ENCODE data around the gene MYRF. TPM values are rescaled to one million over a fixed set of nuclear protein-coding genes. Genes with fewer than 3 reads are reported as not detected.

Gene MYRF
- total and polyA plus RNA-seq, 2 of the 4 experiments (the other 2 are of a cell fraction), result 1.6 to 10.7 TPM

DNA sequence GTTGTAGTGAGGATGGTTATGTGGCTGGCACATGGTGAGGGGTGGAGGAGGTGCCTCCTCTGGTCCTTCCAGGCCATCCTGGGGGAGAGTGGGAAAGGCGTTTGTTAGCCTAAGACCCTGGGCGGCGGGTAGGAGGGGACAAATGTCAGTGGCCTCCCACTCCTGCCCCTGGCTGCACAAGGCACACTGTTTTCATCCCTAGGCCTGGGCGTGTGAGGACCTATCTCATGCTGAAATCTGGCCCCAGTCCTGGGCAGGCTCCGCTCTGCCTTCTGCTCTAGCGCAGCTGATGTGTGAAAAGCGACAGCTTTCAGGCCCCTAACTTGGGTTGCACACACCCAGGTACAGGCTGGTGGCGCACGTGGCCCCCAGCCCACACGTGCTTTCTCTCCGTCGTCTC is 40.1 kb upstream of the MYRF start:
- TF ChIP-seq, protein P1, sequence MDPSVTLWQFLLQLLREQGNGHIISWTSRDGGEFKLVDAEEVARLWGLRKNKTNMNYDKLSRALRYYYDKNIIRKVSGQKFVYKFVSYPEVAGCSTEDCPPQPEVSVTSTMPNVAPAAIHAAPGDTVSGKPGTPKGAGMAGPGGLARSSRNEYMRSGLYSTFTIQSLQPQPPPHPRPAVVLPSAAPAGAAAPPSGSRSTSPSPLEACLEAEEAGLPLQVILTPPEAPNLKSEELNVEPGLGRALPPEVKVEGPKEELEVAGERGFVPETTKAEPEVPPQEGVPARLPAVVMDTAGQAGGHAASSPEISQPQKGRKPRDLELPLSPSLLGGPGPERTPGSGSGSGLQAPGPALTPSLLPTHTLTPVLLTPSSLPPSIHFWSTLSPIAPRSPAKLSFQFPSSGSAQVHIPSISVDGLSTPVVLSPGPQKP (IDR thresholded peaks at IDR 0.05; ENCODE audit: borderline replicate concordance, low read depth, low read length), result no peak
- TF ChIP-seq, protein P2, sequence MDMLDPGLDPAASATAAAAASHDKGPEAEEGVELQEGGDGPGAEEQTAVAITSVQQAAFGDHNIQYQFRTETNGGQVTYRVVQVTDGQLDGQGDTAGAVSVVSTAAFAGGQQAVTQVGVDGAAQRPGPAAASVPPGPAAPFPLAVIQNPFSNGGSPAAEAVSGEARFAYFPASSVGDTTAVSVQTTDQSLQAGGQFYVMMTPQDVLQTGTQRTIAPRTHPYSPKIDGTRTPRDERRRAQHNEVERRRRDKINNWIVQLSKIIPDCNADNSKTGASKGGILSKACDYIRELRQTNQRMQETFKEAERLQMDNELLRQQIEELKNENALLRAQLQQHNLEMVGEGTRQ (IDR thresholded peaks at IDR 0.05; ENCODE audit: low read depth, low read length), result no peak
- TF ChIP-seq CEBPB (IDR thresholded peaks at IDR 0.05; ENCODE audit: low read depth, low read length) (no peak), FOS (IDR thresholded peaks at IDR 0.05; ENCODE audit: low read depth, low read length) (no peak), POLR2A (IDR thresholded peaks at IDR 0.05; ENCODE audit: low read depth, low read length) (no peak), SMC3 (IDR thresholded peaks at IDR 0.05; ENCODE audit: low read depth, low read length) (no peak), RAD21 (IDR thresholded peaks at IDR 0.05; ENCODE audit: low read length) (no peak), CHD1 (IDR thresholded peaks at IDR 0.05; ENCODE audit: low read depth, low read length) (no peak), NFE2L2 (IDR thresholded peaks at IDR 0.05; ENCODE audit: low read depth, low read length) (no peak), MXI1 (IDR thresholded peaks at IDR 0.05; ENCODE audit: borderline replicate concordance, low read depth, low read length) (no peak), RCOR1 (IDR thresholded peaks at IDR 0.05; ENCODE audit: insufficient replicate concordance, low read length) (no peak), BHLHE40 (IDR thresholded peaks at IDR 0.05; ENCODE audit: low read depth, low read length) (no peak), MAFK (IDR thresholded peaks at IDR 0.05; ENCODE audit: low read depth, low read length) (no peak), RFX5 (IDR thresholded peaks at IDR 0.05; ENCODE audit: low read depth, low read length) (no peak)
- TF ChIP-seq, protein P3, sequence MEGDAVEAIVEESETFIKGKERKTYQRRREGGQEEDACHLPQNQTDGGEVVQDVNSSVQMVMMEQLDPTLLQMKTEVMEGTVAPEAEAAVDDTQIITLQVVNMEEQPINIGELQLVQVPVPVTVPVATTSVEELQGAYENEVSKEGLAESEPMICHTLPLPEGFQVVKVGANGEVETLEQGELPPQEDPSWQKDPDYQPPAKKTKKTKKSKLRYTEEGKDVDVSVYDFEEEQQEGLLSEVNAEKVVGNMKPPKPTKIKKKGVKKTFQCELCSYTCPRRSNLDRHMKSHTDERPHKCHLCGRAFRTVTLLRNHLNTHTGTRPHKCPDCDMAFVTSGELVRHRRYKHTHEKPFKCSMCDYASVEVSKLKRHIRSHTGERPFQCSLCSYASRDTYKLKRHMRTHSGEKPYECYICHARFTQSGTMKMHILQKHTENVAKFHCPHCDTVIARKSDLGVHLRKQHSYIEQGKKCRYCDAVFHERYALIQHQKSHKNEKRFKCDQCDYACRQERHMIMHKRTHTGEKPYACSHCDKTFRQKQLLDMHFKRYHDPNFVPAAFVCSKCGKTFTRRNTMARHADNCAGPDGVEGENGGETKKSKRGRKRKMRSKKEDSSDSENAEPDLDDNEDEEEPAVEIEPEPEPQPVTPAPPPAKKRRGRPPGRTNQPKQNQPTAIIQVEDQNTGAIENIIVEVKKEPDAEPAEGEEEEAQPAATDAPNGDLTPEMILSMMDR (conservative IDR thresholded peaks at IDR 0.05; ENCODE audit: low read depth, low read length), result no peak
- DNase-seq (no peak), ATAC-seq (ENCODE audit: low read depth) (no peak)
- no peak overlapping the region for H3K4me2 ChIP-seq (ENCODE audit: low read depth, low read length)
- H4K91ac ChIP-seq (ENCODE audit: insufficient read depth, low read depth, low read length), result no peak overlapping the region
- no peak overlapping the region for H4K8ac ChIP-seq (ENCODE audit: low read depth in 2 of 2, low read length in 2 of 2)
- H2AK9ac ChIP-seq (replicated peaks; ENCODE audit: low read depth, low read length, poor library complexity), result no peak overlapping the region
- H2BK5ac ChIP-seq (ENCODE audit: low read depth, low read length, poor library complexity, severe bottlenecking), result no peak overlapping the region
- in situ Hi-C loops (cut with MboI; ENCODE audit: low sequenced_read_pairs), result no loop called here
- H3K36me3 ChIP-seq (ENCODE audit: control insufficient read depth, insufficient read depth, low read length), result no peaks in the 10 kb centered on the region
- no peak overlapping the region for H3K18ac ChIP-seq (ENCODE audit: low read depth, low read length)
- CTCF ChIA-PET, result no interaction called here
- H3K4me1 ChIP-seq (ENCODE audit: control insufficient read depth, insufficient read depth, low read length), result no peaks in the 10 kb centered on the region
- H3K9me1 ChIP-seq (ENCODE audit: insufficient read depth, low read length), result no peaks in the 10 kb centered on the region
- no peak overlapping the region for H3K56ac ChIP-seq (ENCODE audit: extremely low read depth, insufficient read depth, low read length)
- no peak overlapping the region for H2BK15ac ChIP-seq (ENCODE audit: low read depth, low read length)
- no peak overlapping the region for H3K14ac ChIP-seq (replicated peaks; ENCODE audit: low read depth, low read length)
- H2BK120ac ChIP-seq (ENCODE audit: low read depth, low read length), result no peak overlapping the region
- intact Hi-C loops (cut with micrococcal nuclease), result no loop called here
- H2BK20ac ChIP-seq (ENCODE audit: low read depth, low read length), result no peak overlapping the region
- no peak overlapping the region for H3K9ac ChIP-seq (ENCODE audit: low read depth, low read length)
- H3K4ac ChIP-seq (ENCODE audit: low read depth, low read length), result no peak overlapping the region
- WGBS, 2 experiments (ENCODE audit: extremely low coverage in 2 of 2, insufficient read length in 1 of 2), result 95% methylated on average over 7 of the region's 12 CpGs; no CpG with 5 or more reads in 1 of the 2 experiments
- no peak overlapping the region for H2AK5ac ChIP-seq (ENCODE audit: low read depth, low read length)
- no peaks in the 10 kb centered on the region for H4K20me1 ChIP-seq (ENCODE audit: insufficient read depth, low read length)
- H3K27me3 ChIP-seq (ENCODE audit: control insufficient read depth, insufficient read depth, low read length), result peaks cover 27% of the 10 kb centered on the region; the same call in 1 of the 2 replicates
- no peak overlapping the region for H3K4me3 ChIP-seq (ENCODE audit: insufficient read depth, low read depth, low read length)
- POLR2A ChIA-PET (ENCODE audit: unreplicated experiment), result no interaction called here
- dilution Hi-C loops (cut with HindIII; ENCODE audit: low sequenced_read_pairs, unreplicated experiment), result no loop called here
- H3K9me3 ChIP-seq (ENCODE audit: control insufficient read depth, insufficient read depth, low read length), result no peaks in the 10 kb centered on the region
- no peak overlapping the region for H3K23ac ChIP-seq (ENCODE audit: low read depth, low read length)
- no peaks in the 10 kb centered on the region for H3K79me1 ChIP-seq (ENCODE audit: low read depth in 1 of 2, low read length in 2 of 2)
- H4K5ac ChIP-seq (ENCODE audit: low read depth, low read length), result no peak overlapping the region
- H2AFZ ChIP-seq (replicated peaks; ENCODE audit: low read length, poor library complexity), result no peak overlapping the region
- no TSS peak for BruUV-seq (replicated peaks)
- no peak overlapping the region for H3K27ac ChIP-seq (ENCODE audit: insufficient read depth, low read length)
